H9 (cell line): ENCODE measurements around the gene EHD4. TPM values are rescaled to one million over a fixed set of nuclear protein-coding genes. Genes with fewer than 3 reads are reported as not detected.

Experiments used
- DNase-seq: peaks from one replicate; pipeline ENCODE4 v3.0.0-alpha.2; 2017
- H2AFZ ChIP-seq: one replicate; pipeline ENCODE4 v1.6.1; 2013; ENCODE audit warnings: mild to moderate bottlenecking, low read length, control low read depth, moderate library complexity
- H2AK5ac ChIP-seq: 2 replicates; pipeline ENCODE4 v1.6.1; 2013; ENCODE audit warnings: low read length, control low read depth, mixed read lengths; ENCODE audit not compliant: insufficient read length
- H2BK120ac ChIP-seq: one replicate; pipeline ENCODE4 v1.6.1; 2013; ENCODE audit warnings: low read depth, mild to moderate bottlenecking, low read length, control low read depth, inconsistent platforms; ENCODE audit not compliant: poor library complexity, severe bottlenecking
- H2BK12ac ChIP-seq: 2 replicates; pipeline ENCODE4 v1.6.1; 2013; ENCODE audit warnings: low read length, control low read depth, mixed read lengths, low read depth; ENCODE audit not compliant: insufficient read length
- H2BK15ac ChIP-seq: 2 replicates; pipeline ENCODE4 v1.6.1; 2013; ENCODE audit warnings: low read depth, low read length, control low read depth
- H2BK20ac ChIP-seq: one replicate; pipeline ENCODE4 v1.6.1; 2013; ENCODE audit warnings: low read depth, mild to moderate bottlenecking, low read length, control low read depth, inconsistent platforms; ENCODE audit not compliant: poor library complexity, severe bottlenecking
- H2BK5ac ChIP-seq: 2 replicates; pipeline ENCODE4 v1.6.1; 2013; ENCODE audit warnings: low read length, control low read depth, mixed read lengths; ENCODE audit not compliant: insufficient read length
- H3K14ac ChIP-seq: 2 replicates; pipeline ENCODE4 v1.6.1; 2013; ENCODE audit warnings: low read length, control low read depth; ENCODE audit not compliant: insufficient read depth
- H3K18ac ChIP-seq: 2 replicates; pipeline ENCODE4 v1.6.1; 2013; ENCODE audit warnings: low read depth, mild to moderate bottlenecking, mixed read lengths, low read length, control low read depth; ENCODE audit not compliant: insufficient read length
- H3K23ac ChIP-seq: 2 replicates; pipeline ENCODE4 v1.6.1; 2013; ENCODE audit warnings: low read length, control low read depth, mixed read lengths, low read depth; ENCODE audit not compliant: insufficient read length
- H3K23me2 ChIP-seq: 2 replicates; pipeline ENCODE4 v1.6.1; 2013; ENCODE audit warnings: low read depth, mild to moderate bottlenecking, mixed read lengths, low read length, control low read depth; ENCODE audit not compliant: insufficient read length, poor library complexity, severe bottlenecking
- H3K27ac ChIP-seq: 2 replicates; pipeline ENCODE4 v1.5.1; 2013; ENCODE audit warnings: low read length, control low read depth, mixed read lengths, low read depth; ENCODE audit not compliant: insufficient read length
- H3K27me3 ChIP-seq: 2 replicates; pipeline ENCODE4 v1.6.1; 2013; ENCODE audit warnings: low read length, control low read depth, inconsistent platforms; ENCODE audit not compliant: insufficient read depth
- H3K4ac ChIP-seq: 2 replicates; pipeline ENCODE4 v1.6.1; 2013; ENCODE audit warnings: low read depth, mild to moderate bottlenecking, control low read depth, inconsistent platforms, low read length, moderate library complexity
- H3K4me1 ChIP-seq: 2 replicates; pipeline ENCODE4 v1.6.1; 2013; ENCODE audit warnings: low read length, control low read depth, inconsistent platforms; ENCODE audit not compliant: insufficient read depth
- H3K4me2 ChIP-seq: 2 replicates; pipeline ENCODE4 v1.6.1; 2013; ENCODE audit warnings: low read length, control low read depth, mixed read lengths; ENCODE audit not compliant: insufficient read length, insufficient read depth
- H3K56ac ChIP-seq: 2 replicates; pipeline ENCODE4 v1.6.1; 2013; ENCODE audit warnings: low read depth, mild to moderate bottlenecking, mixed read lengths, low read length, control low read depth; ENCODE audit not compliant: insufficient read length
- H3K79me1 ChIP-seq: 2 replicates; pipeline ENCODE4 v1.6.1; 2013; ENCODE audit warnings: low read depth, mild to moderate bottlenecking, moderate library complexity, low read length, control low read depth, inconsistent platforms; ENCODE audit not compliant: insufficient read depth, poor library complexity, severe bottlenecking
- H3K79me2 ChIP-seq: 2 replicates; pipeline ENCODE4 v1.6.1; 2013; ENCODE audit warnings: low read length, control low read depth, inconsistent platforms; ENCODE audit not compliant: insufficient read depth
- H3K9ac ChIP-seq: 2 replicates; pipeline ENCODE4 v1.6.1; 2013; ENCODE audit warnings: low read length, control low read depth, mixed read lengths; ENCODE audit not compliant: insufficient read length; ENCODE audit errors: extremely low read depth
- H3K9me3 ChIP-seq: one replicate; pipeline ENCODE4 v1.6.1; 2013; ENCODE audit warnings: low read depth, low read length, inconsistent platforms; ENCODE audit not compliant: control insufficient read depth
- H3T11ph ChIP-seq: one replicate; pipeline ENCODE4 v1.6.1; 2013; ENCODE audit warnings: mild to moderate bottlenecking, low read length, control low read depth, inconsistent platforms
- H4K20me1 ChIP-seq: one replicate; pipeline ENCODE4 v1.6.1; 2013; ENCODE audit not compliant: control insufficient read depth, insufficient read length, insufficient read depth
- H4K5ac ChIP-seq: 2 replicates; pipeline ENCODE4 v1.6.1; 2013; ENCODE audit warnings: low read depth, mild to moderate bottlenecking, mixed read lengths, low read length, control low read depth; ENCODE audit not compliant: insufficient read length
- H4K8ac ChIP-seq: replicated peaks from 2 replicates; pipeline ENCODE4 v1.6.1; 2013; ENCODE audit warnings: low read length, control low read depth, mixed read lengths, low read depth; ENCODE audit not compliant: insufficient read length
- H4K91ac ChIP-seq: 2 replicates; pipeline ENCODE4 v1.6.1; 2013; ENCODE audit warnings: low read depth, mild to moderate bottlenecking, moderate library complexity, mixed read lengths, low read length, control low read depth; ENCODE audit not compliant: insufficient read length
- H3K27ac Mint-ChIP-seq, 3 experiments: 2 replicates in 2 of 3; 3 replicates in 1 of 3; pipeline ENCODE4 v1.8.0; 2020 to 2021; ENCODE audit warnings: mixed read lengths in 3 of 3, mild to moderate bottlenecking in 1 of 3, moderate library complexity in 1 of 3
- H3K27me3 Mint-ChIP-seq: 2 replicates; pipeline ENCODE4 v1.8.0; 2021; ENCODE audit warnings: low read depth, mild to moderate bottlenecking, moderate library complexity, mixed read lengths
- H3K36me3 Mint-ChIP-seq, 3 experiments: 2 replicates in 2 of 3; 3 replicates in 1 of 3; pipeline ENCODE4 v1.8.0; 2020 to 2021; ENCODE audit warnings: low read depth in 3 of 3, mixed read lengths in 3 of 3; ENCODE audit not compliant: insufficient read depth in 1 of 3
- H3K4me1 Mint-ChIP-seq, 2 experiments: 2 replicates each; pipeline ENCODE4 v1.8.0; 2020; ENCODE audit warnings: mixed read lengths in 2 of 2
- H3K4me3 Mint-ChIP-seq, 2 experiments: 2 replicates in 1 of 2; 3 replicates in 1 of 2; pipeline ENCODE4 v1.8.0; 2020 to 2021; ENCODE audit warnings: mild to moderate bottlenecking in 2 of 2, mixed read lengths in 2 of 2, moderate library complexity in 1 of 2
- H3K9me3 Mint-ChIP-seq, 2 experiments: 2 replicates in 1 of 2; 3 replicates in 1 of 2; pipeline ENCODE4 v1.8.0; 2020; ENCODE audit warnings: mild to moderate bottlenecking in 2 of 2, mixed read lengths in 2 of 2, moderate library complexity in 1 of 2
- CTCF ChIP-seq: fragments of 200-600 bp; sonication (generic); conservative IDR thresholded peaks from 3 replicates; pipeline ENCODE4 v1.8.0; 2021; ENCODE audit warnings: antibody characterized with exemption, mild to moderate bottlenecking
- WGBS: extraction: QIAGEN DNeasy Blood & Tissue Kit; methylation state at CpG from one replicate; pipeline ENCODE4 v1.1.7; 2013; ENCODE audit warnings: missing lambda C conversion rate, low lambda C conversion rate, mixed read lengths; ENCODE audit not compliant: insufficient read length; ENCODE audit errors: extremely low coverage; 5-methylcytosine and 5-hydroxymethylcytosine counted together
- total RNA-seq: library from RNA; stranded (reverse); gene quantifications from 2 replicates; pipeline ENCODE4 v1.2.1, GENCODE V29; 2021

The EHD4 gene
- total RNA-seq, 1 experiment from 2014 or later = 22.9 TPM

GRCh38 chr15:41851167-41851523 lies 121.2 kb downstream of the EHD4 start:
- no peaks in the 10 kb centered on the region for H4K20me1 ChIP-seq
- no peaks in the 10 kb centered on the region for H3K4me1 ChIP-seq
- H2AFZ ChIP-seq = no peak overlapping the region
- H3K23ac ChIP-seq = no peak overlapping the region
- H3K23me2 ChIP-seq = peaks cover 3% of the 10 kb centered on the region
- no peak overlapping the region for H3K9ac ChIP-seq
- H3K9me3 ChIP-seq = no peaks in the 10 kb centered on the region
- no peak overlapping the region for H3K27ac ChIP-seq
- no peak overlapping the region for H2BK15ac ChIP-seq
- no peaks in the 10 kb centered on the region for H3K27me3 ChIP-seq
- no peak overlapping the region for H3K18ac ChIP-seq
- DNase-seq = no peak
- Mint-ChIP-seq H3K4me3 (no peak overlapping the region), H3K27me3 (peaks cover 3% of the 10 kb centered on the region), H3K4me1 (peaks cover 8 to 16% of the 10 kb centered on the region in 2 experiments), H3K36me3 (peaks cover 1 to 22% (median 19%) of the 10 kb centered on the region in 3 experiments; a peak in 6 of 7 replicates), H3K9me3 (no peaks in the 10 kb centered on the region), H3K27ac (peak overlapping the region in 2 of 3 experiments; percentile 49 to 74; a peak in 2 of 7 replicates)
- no peaks in the 10 kb centered on the region for H3K79me1 ChIP-seq
- H2BK5ac ChIP-seq = no peak overlapping the region
- H2BK120ac ChIP-seq = no peak overlapping the region
- no peaks in the 10 kb centered on the region for H3K79me2 ChIP-seq
- no peak for TF ChIP-seq CTCF
- no peak overlapping the region for H4K8ac ChIP-seq
- no peak overlapping the region for H3K56ac ChIP-seq
- H3K14ac ChIP-seq = no peak overlapping the region
- H3K4me2 ChIP-seq = no peak overlapping the region
- H3K4ac ChIP-seq = no peak overlapping the region
- H2AK5ac ChIP-seq = no peak overlapping the region
- H3T11ph ChIP-seq = no peak overlapping the region
- no peak overlapping the region for H2BK12ac ChIP-seq
- no peak overlapping the region for H2BK20ac ChIP-seq
- H4K5ac ChIP-seq = no peak overlapping the region
- no CpG with 5 or more reads among the region's 11 CpGs for WGBS
- H4K91ac ChIP-seq = no peak overlapping the region
